K562 (cell line): Measurements from ENCODE around the gene TIMM17B. TPM values are rescaled to one million over a fixed set of nuclear protein-coding genes. Genes with fewer than 3 reads are reported as not detected.
A peak's percentile ranks its signal among the peaks of the same experiment; 100 is the strongest.

Experiments used
- ELF4 ChIP-seq: fragments of 450-650 bp; formaldehyde crosslinking; IDR thresholded peaks from 2 replicates; pipeline ENCODE4 v1.4.0; 2022; ENCODE audit warnings: missing genetic modification characterization
- HDAC1 ChIP-seq, 2 experiments: fragments of 450-650 bp; IDR thresholded peaks; 2 replicates each; pipeline ENCODE4 v1.6.1; 2016 to 2017; ENCODE audit warnings: inconsistent platforms in 1 of 2, mild to moderate bottlenecking in 1 of 2, moderate library complexity in 1 of 2
- HSF4 ChIP-seq: fragments of 250-450 bp; sonication (Bioruptor Pico); IDR thresholded peaks from 2 replicates; pipeline ENCODE4 v2.1.2; 2022; ENCODE audit warnings: mild to moderate bottlenecking, moderate library complexity, borderline replicate concordance
- LARP7 ChIP-seq: fragments of 450-650 bp; IDR thresholded peaks from 2 replicates; pipeline ENCODE4 v1.6.1; 2016
- PREB ChIP-seq: sonication (generic); formaldehyde crosslinking; IDR thresholded peaks from 2 replicates; pipeline ENCODE4 v1.8.1; 2023; ENCODE audit warnings: mild to moderate bottlenecking, missing genetic modification reagents
- SIN3A ChIP-seq, 2 experiments: fragments of 150-350 bp in 1 of 2; IDR thresholded peaks; 2 replicates each; pipeline ENCODE4 v1.6.1; 2011 to 2016; ENCODE audit warnings: borderline replicate concordance in 2 of 2, low read depth in 2 of 2, low read length in 2 of 2, mild to moderate bottlenecking in 2 of 2, moderate library complexity in 2 of 2; ENCODE audit not compliant: control insufficient read depth in 1 of 2
- SP2 ChIP-seq: IDR thresholded peaks from 2 replicates; pipeline ENCODE4 v1.6.1; 2011; ENCODE audit warnings: mild to moderate bottlenecking, low read depth, low read length, moderate library complexity; ENCODE audit not compliant: poor library complexity, severe bottlenecking; ENCODE audit errors: extremely low read depth
- SPI1 ChIP-seq: IDR thresholded peaks from 2 replicates; pipeline ENCODE4 v1.6.1; 2011; ENCODE audit warnings: low read depth, low read length, control low read depth, borderline replicate concordance
- ZSCAN32 ChIP-seq: fragments of 450-650 bp; formaldehyde crosslinking; IDR thresholded peaks from 2 replicates; pipeline ENCODE4 v1.4.0; 2020; ENCODE audit warnings: mild to moderate bottlenecking, moderate library complexity
- polyA plus RNA-seq, 8 experiments: library from polyadenylated mRNA; depleted of rRNA in 4 of 8; stranded (reverse) in 5 of 8; unstranded in 3 of 8; fragments of >200 nt; fragmentation: Nextera tagmentation in 2 of 8; fragmentation: Illumina TruSeq in 1 of 8; extraction: Ambion mirVana in 2 of 8; extraction: Trizol in 1 of 8; gene quantifications; 2 replicates each; pipeline versions ENCODE4 v1.2.1 to v1.2.3, GENCODE V29; 2011 to 2014; ENCODE audit warnings: inconsistent platforms in 1 of 8, missing spikeins in 1 of 8
- total RNA-seq, 7 experiments: library from RNA; depleted of rRNA in 6 of 7; stranded (reverse); fragments of >200 nt in 6 of 7; fragmentation: Illumina TruSeq in 2 of 7; extraction: Trizol in 2 of 7; gene quantifications; 2 replicates each; pipeline versions ENCODE4 v1.2.1 to v1.2.3, GENCODE V29; 2011 to 2021; ENCODE audit warnings: low replicate concordance in 1 of 7
- TF ChIP-seq, protein P1 (sequence below): fragments of 250-450 bp; sonication (Bioruptor Pico); IDR thresholded peaks from 2 replicates; pipeline ENCODE4 v1.5.0; 2021
- TF ChIP-seq, protein P2 (sequence below), 2 experiments: fragments of 450-650 bp; formaldehyde crosslinking in 1 of 2; IDR thresholded peaks; 2 replicates each; pipeline versions ENCODE4 v1.4.0 to v1.6.1; 2014 to 2020; ENCODE audit warnings: mild to moderate bottlenecking in 2 of 2, borderline replicate concordance in 1 of 2, low read depth in 1 of 2
- TF ChIP-seq, protein P3 (sequence below): fragments of 250-450 bp; sonication (Bioruptor Pico); IDR thresholded peaks from 2 replicates; pipeline ENCODE4 v1.8.0; 2022; ENCODE audit warnings: inconsistent platforms
- TF ChIP-seq, protein P4 (sequence below): fragments of 250-450 bp; sonication (Bioruptor Pico); IDR thresholded peaks from 2 replicates; pipeline ENCODE4 v1.8.0; 2021; ENCODE audit warnings: moderate library complexity, mild to moderate bottlenecking, inconsistent platforms

Gene TIMM17B
- total and polyA plus RNA-seq, 9 of the 15 experiments (the other 6 are each of a cell fraction or from before 2014, with no cell fraction given): 9.9 to 184 (median 115) TPM

DNA sequence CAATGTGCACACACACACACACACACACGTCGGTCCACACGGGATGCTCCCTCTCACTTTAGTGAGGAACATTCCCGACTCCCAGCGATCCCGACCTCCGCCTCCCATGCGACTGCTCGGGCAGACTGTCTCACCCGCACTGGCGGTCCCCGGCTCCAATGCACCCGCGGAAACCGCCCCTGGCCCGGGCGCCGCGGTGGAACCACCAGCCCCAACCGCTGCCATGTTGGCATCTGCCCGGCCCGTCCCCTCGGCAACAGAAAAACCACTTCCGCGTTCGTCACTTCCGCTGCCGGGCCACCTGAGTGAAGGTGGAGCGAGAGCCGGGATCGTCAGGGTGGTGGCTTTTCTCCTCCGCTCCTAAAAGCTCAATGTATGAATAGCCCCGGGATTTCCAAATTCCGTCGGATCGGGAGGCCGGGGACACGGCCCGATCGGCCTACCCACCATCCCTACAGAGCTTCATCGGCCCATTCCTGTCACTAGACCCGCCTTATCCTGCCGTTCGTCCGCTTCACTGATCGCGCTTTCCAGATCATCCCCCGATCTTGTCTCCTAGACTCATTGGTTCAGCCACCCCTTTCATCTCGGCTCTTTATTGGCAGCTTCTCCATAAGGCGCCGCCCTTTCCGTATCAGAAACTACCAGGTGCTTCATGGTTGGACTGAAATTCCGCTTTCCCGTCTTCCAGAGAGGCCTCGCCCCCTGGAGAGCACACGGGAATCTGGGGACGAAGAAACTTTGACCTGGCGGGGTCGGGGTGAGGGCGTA, 14.0 kb upstream of the TIMM17B start, which contains the start of gene SLC35A2 (continued):
- TF ChIP-seq, protein P1, sequence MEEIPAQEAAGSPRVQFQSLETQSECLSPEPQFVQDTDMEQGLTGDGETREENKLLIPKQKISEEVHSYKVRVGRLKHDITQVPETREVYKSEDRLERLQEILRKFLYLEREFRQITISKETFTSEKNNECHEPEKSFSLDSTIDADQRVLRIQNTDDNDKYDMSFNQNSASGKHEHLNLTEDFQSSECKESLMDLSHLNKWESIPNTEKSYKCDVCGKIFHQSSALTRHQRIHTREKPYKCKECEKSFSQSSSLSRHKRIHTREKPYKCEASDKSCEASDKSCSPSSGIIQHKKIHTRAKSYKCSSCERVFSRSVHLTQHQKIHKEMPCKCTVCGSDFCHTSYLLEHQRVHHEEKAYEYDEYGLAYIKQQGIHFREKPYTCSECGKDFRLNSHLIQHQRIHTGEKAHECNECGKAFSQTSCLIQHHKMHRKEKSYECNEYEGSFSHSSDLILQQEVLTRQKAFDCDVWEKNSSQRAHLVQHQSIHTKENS (CRISPR knock-in tag): 0 out of 2 replicates have a peak, but pooled peaks have one; percentile 80
- TF ChIP-seq LARP7 (peak; percentile 79; the same call in 1 of the 2 replicates), SIN3A (IDR thresholded peaks at IDR 0.05; ENCODE audit: borderline replicate concordance in 2 of 2, control insufficient read depth in 1 of 2, low read depth in 2 of 2, low read length in 2 of 2) (peak; percentile 81 to 84; a peak in 2 of 4 replicates), SPI1 (peak; percentile 76), ZSCAN32 (CRISPR knock-in tag) (peak; percentile 39; the same call in 1 of the 2 replicates), HDAC1 (IDR thresholded peaks at IDR 0.05) (peak in 1 of 2 experiments; percentile 96; a peak in 2 of 4 replicates), HSF4 (no peak), ELF4 (CRISPR knock-in tag) (peak; percentile 63; the same call in 1 of the 2 replicates), PREB (CRISPR knock-in tag) (no peak), SP2 (no peak)
- TF ChIP-seq, protein P2, sequence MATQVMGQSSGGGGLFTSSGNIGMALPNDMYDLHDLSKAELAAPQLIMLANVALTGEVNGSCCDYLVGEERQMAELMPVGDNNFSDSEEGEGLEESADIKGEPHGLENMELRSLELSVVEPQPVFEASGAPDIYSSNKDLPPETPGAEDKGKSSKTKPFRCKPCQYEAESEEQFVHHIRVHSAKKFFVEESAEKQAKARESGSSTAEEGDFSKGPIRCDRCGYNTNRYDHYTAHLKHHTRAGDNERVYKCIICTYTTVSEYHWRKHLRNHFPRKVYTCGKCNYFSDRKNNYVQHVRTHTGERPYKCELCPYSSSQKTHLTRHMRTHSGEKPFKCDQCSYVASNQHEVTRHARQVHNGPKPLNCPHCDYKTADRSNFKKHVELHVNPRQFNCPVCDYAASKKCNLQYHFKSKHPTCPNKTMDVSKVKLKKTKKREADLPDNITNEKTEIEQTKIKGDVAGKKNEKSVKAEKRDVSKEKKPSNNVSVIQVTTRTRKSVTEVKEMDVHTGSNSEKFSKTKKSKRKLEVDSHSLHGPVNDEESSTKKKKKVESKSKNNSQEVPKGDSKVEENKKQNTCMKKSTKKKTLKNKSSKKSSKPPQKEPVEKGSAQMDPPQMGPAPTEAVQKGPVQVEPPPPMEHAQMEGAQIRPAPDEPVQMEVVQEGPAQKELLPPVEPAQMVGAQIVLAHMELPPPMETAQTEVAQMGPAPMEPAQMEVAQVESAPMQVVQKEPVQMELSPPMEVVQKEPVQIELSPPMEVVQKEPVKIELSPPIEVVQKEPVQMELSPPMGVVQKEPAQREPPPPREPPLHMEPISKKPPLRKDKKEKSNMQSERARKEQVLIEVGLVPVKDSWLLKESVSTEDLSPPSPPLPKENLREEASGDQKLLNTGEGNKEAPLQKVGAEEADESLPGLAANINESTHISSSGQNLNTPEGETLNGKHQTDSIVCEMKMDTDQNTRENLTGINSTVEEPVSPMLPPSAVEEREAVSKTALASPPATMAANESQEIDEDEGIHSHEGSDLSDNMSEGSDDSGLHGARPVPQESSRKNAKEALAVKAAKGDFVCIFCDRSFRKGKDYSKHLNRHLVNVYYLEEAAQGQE (IDR thresholded peaks at IDR 0.05; ENCODE audit: borderline replicate concordance): no peak
- TF ChIP-seq, protein P2 (CRISPR knock-in tag; IDR thresholded peaks at IDR 0.05; ENCODE audit: low read depth): peak; percentile 86; the same call in 1 of the 2 replicates
- TF ChIP-seq, protein P3, sequence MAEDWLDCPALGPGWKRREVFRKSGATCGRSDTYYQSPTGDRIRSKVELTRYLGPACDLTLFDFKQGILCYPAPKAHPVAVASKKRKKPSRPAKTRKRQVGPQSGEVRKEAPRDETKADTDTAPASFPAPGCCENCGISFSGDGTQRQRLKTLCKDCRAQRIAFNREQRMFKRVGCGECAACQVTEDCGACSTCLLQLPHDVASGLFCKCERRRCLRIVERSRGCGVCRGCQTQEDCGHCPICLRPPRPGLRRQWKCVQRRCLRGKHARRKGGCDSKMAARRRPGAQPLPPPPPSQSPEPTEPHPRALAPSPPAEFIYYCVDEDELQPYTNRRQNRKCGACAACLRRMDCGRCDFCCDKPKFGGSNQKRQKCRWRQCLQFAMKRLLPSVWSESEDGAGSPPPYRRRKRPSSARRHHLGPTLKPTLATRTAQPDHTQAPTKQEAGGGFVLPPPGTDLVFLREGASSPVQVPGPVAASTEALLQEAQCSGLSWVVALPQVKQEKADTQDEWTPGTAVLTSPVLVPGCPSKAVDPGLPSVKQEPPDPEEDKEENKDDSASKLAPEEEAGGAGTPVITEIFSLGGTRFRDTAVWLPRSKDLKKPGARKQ (CRISPR knock-in tag): no peak
- TF ChIP-seq, protein P4, sequence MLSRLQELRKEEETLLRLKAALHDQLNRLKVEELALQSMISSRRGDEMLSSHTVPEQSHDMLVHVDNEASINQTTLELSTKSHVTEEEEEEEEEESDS (CRISPR knock-in tag): no peak
